ENCODE results near the gene CIRBP. TPM values are rescaled to one million over a fixed set of nuclear protein-coding genes. Genes with fewer than 3 reads are reported as not detected.

The CIRBP gene
- total and polyA plus RNA-seq, 2 of the 13 experiments (the other 11 are each of a cell fraction or from before 2014, with no cell fraction given), result 133 to 140 TPM

- TF ChIP-seq, protein P1, sequence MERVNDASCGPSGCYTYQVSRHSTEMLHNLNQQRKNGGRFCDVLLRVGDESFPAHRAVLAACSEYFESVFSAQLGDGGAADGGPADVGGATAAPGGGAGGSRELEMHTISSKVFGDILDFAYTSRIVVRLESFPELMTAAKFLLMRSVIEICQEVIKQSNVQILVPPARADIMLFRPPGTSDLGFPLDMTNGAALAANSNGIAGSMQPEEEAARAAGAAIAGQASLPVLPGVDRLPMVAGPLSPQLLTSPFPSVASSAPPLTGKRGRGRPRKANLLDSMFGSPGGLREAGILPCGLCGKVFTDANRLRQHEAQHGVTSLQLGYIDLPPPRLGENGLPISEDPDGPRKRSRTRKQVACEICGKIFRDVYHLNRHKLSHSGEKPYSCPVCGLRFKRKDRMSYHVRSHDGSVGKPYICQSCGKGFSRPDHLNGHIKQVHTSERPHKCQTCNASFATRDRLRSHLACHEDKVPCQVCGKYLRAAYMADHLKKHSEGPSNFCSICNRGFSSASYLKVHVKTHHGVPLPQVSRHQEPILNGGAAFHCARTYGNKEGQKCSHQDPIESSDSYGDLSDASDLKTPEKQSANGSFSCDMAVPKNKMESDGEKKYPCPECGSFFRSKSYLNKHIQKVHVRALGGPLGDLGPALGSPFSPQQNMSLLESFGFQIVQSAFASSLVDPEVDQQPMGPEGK (CRISPR knock-in tag; IDR thresholded peaks at IDR 0.05), result peak; percentile 88
- no peak for TF ChIP-seq KLF12 (CRISPR knock-in tag; IDR thresholded peaks at IDR 0.05; ENCODE audit: borderline replicate concordance)
- TF ChIP-seq IKZF1 (IDR thresholded peaks at IDR 0.05), result no peak
- no peak for TF ChIP-seq MTF1 (CRISPR knock-in tag; IDR thresholded peaks at IDR 0.05)
- no peak for TF ChIP-seq ZNF432 (CRISPR knock-in tag; IDR thresholded peaks at IDR 0.05; ENCODE audit: borderline replicate concordance)
- TF ChIP-seq ZNF672 (CRISPR knock-in tag; IDR thresholded peaks at IDR 0.05), result no peak
- no peak for TF ChIP-seq ZNF318 (CRISPR knock-in tag; IDR thresholded peaks at IDR 0.05)
- no peak for TF ChIP-seq RFX5 (IDR thresholded peaks at IDR 0.05; ENCODE audit: low read depth, low read length)
- no peak for TF ChIP-seq ZNF713 (CRISPR knock-in tag; IDR thresholded peaks at IDR 0.05)
- TF ChIP-seq ZNF546 (CRISPR knock-in tag; conservative IDR thresholded peaks at IDR 0.05), result no peak
- TF ChIP-seq RBM39 (IDR thresholded peaks at IDR 0.05; ENCODE audit: low read depth, low read length, poor library complexity, severe bottlenecking), result no peak
- TF ChIP-seq TCF7L2 (IDR thresholded peaks at IDR 0.05; ENCODE audit: low read depth, low read length), result no peak
- 0 out of 2 replicates have a peak, but pooled peaks have one; percentile 39 for TF ChIP-seq AKAP8 (CRISPR knock-in tag; IDR thresholded peaks at IDR 0.05)
- no peak for TF ChIP-seq ZNF329 (CRISPR knock-in tag; IDR thresholded peaks at IDR 0.05; ENCODE audit: low read depth)
- no peak for TF ChIP-seq TP53 (CRISPR knock-in tag; conservative IDR thresholded peaks at IDR 0.05)
- no peak; the same call in 1 of the 2 replicates for TF ChIP-seq LBX2 (CRISPR knock-in tag; IDR thresholded peaks at IDR 0.05; ENCODE audit: borderline replicate concordance)
- no peak for TF ChIP-seq ZNF441 (CRISPR knock-in tag; IDR thresholded peaks at IDR 0.05; ENCODE audit: borderline replicate concordance)
- TF ChIP-seq KDM3A (CRISPR knock-in tag; IDR thresholded peaks at IDR 0.05; ENCODE audit: low read depth), result no peak
- no peak for TF ChIP-seq MEIS2 (CRISPR knock-in tag; IDR thresholded peaks at IDR 0.05)
- TF ChIP-seq ZNF558 (CRISPR knock-in tag; IDR thresholded peaks at IDR 0.05; ENCODE audit: borderline replicate concordance), result no peak
- TF ChIP-seq NR1H2 (CRISPR knock-in tag; IDR thresholded peaks at IDR 0.05; ENCODE audit: borderline replicate concordance, low read depth), result no peak
Observed at GRCh38 chr19:1304197-1304924, 35.2 kb downstream of the CIRBP start (continued).

All from HepG2 (cell line).